KMS-11 (cell line): ENCODE results near the gene ZC3H8.
"Not testable (repeated sequence)": the region's sequence is repeated elsewhere in the genome, so short reads cannot be mapped to it uniquely, and the experiment has no call there.

Experiments used
- H2AFZ ChIP-seq: fragments of 200-600 bp; sonication (generic); 2 replicates; pipeline ENCODE4 v1.6.1; 2016; ENCODE audit warnings: antibody characterized with exemption, mixed run types, low read depth
- H3K27ac ChIP-seq: fragments of 200-600 bp; sonication (generic); 2 replicates; pipeline ENCODE4 v1.6.1; 2016; ENCODE audit warnings: mild to moderate bottlenecking, mixed run types
- H3K27me3 ChIP-seq: fragments of 200-600 bp; sonication (generic); 2 replicates; pipeline ENCODE4 v1.6.1; 2017; ENCODE audit warnings: mild to moderate bottlenecking, low read depth, mixed run types, moderate library complexity; ENCODE audit not compliant: insufficient read depth
- H3K36me3 ChIP-seq: fragments of 200-600 bp; sonication (generic); 2 replicates; pipeline ENCODE4 v1.6.1; 2017; ENCODE audit warnings: mild to moderate bottlenecking, mixed run types; ENCODE audit not compliant: insufficient read depth
- H3K4me1 ChIP-seq: fragments of 200-600 bp; sonication (generic); 2 replicates; pipeline ENCODE4 v1.6.1; 2016; ENCODE audit warnings: mild to moderate bottlenecking, low read depth, mixed run types; ENCODE audit not compliant: poor library complexity, severe bottlenecking
- H3K4me2 ChIP-seq: fragments of 200-600 bp; sonication (generic); 2 replicates; pipeline ENCODE4 v1.7.0; 2016; ENCODE audit warnings: mild to moderate bottlenecking, mixed run types
- H3K4me3 ChIP-seq: fragments of 200-600 bp; sonication (generic); IDR thresholded peaks from 2 replicates; pipeline ENCODE4 v1.6.1; 2017; ENCODE audit warnings: low read depth, low read length, mixed read lengths; ENCODE audit not compliant: insufficient read depth
- H3K79me2 ChIP-seq: fragments of 200-600 bp; sonication (generic); 2 replicates; pipeline ENCODE4 v1.6.1; 2016; ENCODE audit warnings: low read depth, mixed run types; ENCODE audit not compliant: insufficient read depth
- H3K9ac ChIP-seq: fragments of 200-600 bp; sonication (generic); 2 replicates; pipeline ENCODE4 v1.6.1; 2016; ENCODE audit warnings: mild to moderate bottlenecking, mixed run types
- H4K20me1 ChIP-seq: fragments of 200-600 bp; sonication (generic); 2 replicates; pipeline ENCODE4 v1.6.1; 2016; ENCODE audit warnings: mild to moderate bottlenecking, mixed run types; ENCODE audit not compliant: insufficient read depth
- CTCF ChIP-seq: fragments of 200-600 bp; sonication (generic); conservative IDR thresholded peaks from 2 replicates; pipeline ENCODE4 v1.6.1; 2017; ENCODE audit warnings: low read depth, mild to moderate bottlenecking, antibody characterized with exemption, low read length, moderate library complexity, mixed read lengths

Gene ZC3H8

GRCh38 chr2:112217854-112218253 lies 37.0 kb downstream of the ZC3H8 start:
- no peaks in the 10 kb centered on the region for H3K36me3 ChIP-seq
- TF ChIP-seq CTCF, result no peak
- H3K9ac ChIP-seq, result no peak overlapping the region
- H3K4me3 ChIP-seq, result no peak overlapping the region
- no peak overlapping the region for H3K4me2 ChIP-seq
- H4K20me1 ChIP-seq, result no peaks in the 10 kb centered on the region
- no peak overlapping the region for H2AFZ ChIP-seq
- no peak overlapping the region for H3K27ac ChIP-seq
- H3K4me1 ChIP-seq, result no peaks in the 10 kb centered on the region
- H3K79me2 ChIP-seq, result no peaks in the 10 kb centered on the region
- no peaks in the 10 kb centered on the region for H3K27me3 ChIP-seq

- H3K36me3 ChIP-seq, result no peaks in the 10 kb centered on the region
Measured at GRCh38 chr2:112216167-112216566, 38.7 kb downstream of the ZC3H8 start.

GRCh38 chr2:112207905-112208304 lies 46.9 kb downstream of the ZC3H8 start:
- H3K79me2 ChIP-seq, H3K27me3 ChIP-seq, H4K20me1 ChIP-seq, H3K4me3 ChIP-seq, H3K4me2 ChIP-seq, H3K36me3 ChIP-seq, H3K4me1 ChIP-seq, H2AFZ ChIP-seq, H3K9ac ChIP-seq, H3K27ac ChIP-seq: not testable (repeated sequence)

More at GRCh38 chr2:112216167-112216566, 38.7 kb downstream of the ZC3H8 start:
- Histone ChIP-seq H3K4me1 (no peaks in the 10 kb centered on the region), H3K79me2 (no peaks in the 10 kb centered on the region), H3K27ac (no peak overlapping the region), H2AFZ (no peak overlapping the region), H3K4me3 (no peak overlapping the region), H3K4me2 (no peak overlapping the region), H3K9ac (no peak overlapping the region), H3K27me3 (no peaks in the 10 kb centered on the region), H4K20me1 (no peaks in the 10 kb centered on the region)
- no peak for TF ChIP-seq CTCF

- Histone ChIP-seq H3K36me3 (no peaks in the 10 kb centered on the region), H3K27ac (no peak overlapping the region), H4K20me1 (no peaks in the 10 kb centered on the region), H3K27me3 (no peaks in the 10 kb centered on the region), H3K4me3 (no peak overlapping the region), H3K4me2 (no peak overlapping the region), H2AFZ (no peak overlapping the region), H3K4me1 (no peaks in the 10 kb centered on the region), H3K9ac (no peak overlapping the region), H3K79me2 (no peaks in the 10 kb centered on the region)
- TF ChIP-seq CTCF, result no peak
Measured at GRCh38 chr2:112204411-112204810, 50.4 kb downstream of the ZC3H8 start.

- Histone ChIP-seq H3K9ac (no peak overlapping the region), H4K20me1 (no peaks in the 10 kb centered on the region), H3K4me2 (no peak overlapping the region), H3K4me3 (no peak overlapping the region), H3K36me3 (no peaks in the 10 kb centered on the region), H3K79me2 (no peaks in the 10 kb centered on the region), H3K27ac (no peak overlapping the region), H3K4me1 (no peaks in the 10 kb centered on the region), H3K27me3 (no peaks in the 10 kb centered on the region), H2AFZ (no peak overlapping the region)
- no peak for TF ChIP-seq CTCF
Measured at GRCh38 chr2:112201696-112202430, 53.0 kb downstream of the ZC3H8 start.
